Left colon (tissue), 2 donors: ENCODE data around the gene NEDD8. TPM values are rescaled to one million over a fixed set of nuclear protein-coding genes. Genes with fewer than 3 reads are reported as not detected.
"Not testable (repeated sequence)": the region's sequence is repeated elsewhere in the genome, so short reads cannot be mapped to it uniquely, and the experiment has no call there.

Source experiments
- ATAC-seq: fragments of 200-7000 bp; cut with Tn5 transposase; one replicate; pipeline ENCODE4 v1.9.1; 2020; ENCODE audit warnings: mild to moderate bottlenecking, moderate library complexity
- DNase-seq, 2 donors: peaks; one replicate each; pipeline ENCODE4 v3.0.0-alpha.2; 2020
- intact Hi-C, 2 donors: fragments of 100-400 bp; cut with DNase I in 1 of 2; cut with micrococcal nuclease in 1 of 2; formaldehyde crosslinking; loops; one replicate each; pipeline versions ENCODE4 v1.11.2 to v1.14.0; 2022; cut with DNase I, micrococcal nuclease
- total RNA-seq, 2 donors: library from RNA; stranded (reverse); fragmentation: NEBNext Ultra II Directional; extraction: Animal tissue kit (Norgen Biotek cat#: 25700); gene quantifications; one replicate each; pipeline ENCODE4 v1.2.1, GENCODE V29; 2021
- donor health status: DM: no; HTN: no; CAD: no.
- donor health status: DM: yes; HTN: yes; CAD: no.

The NEDD8 gene
- total RNA-seq, 2 donors from 2014 or later, result 110 to 135 TPM

DNA sequence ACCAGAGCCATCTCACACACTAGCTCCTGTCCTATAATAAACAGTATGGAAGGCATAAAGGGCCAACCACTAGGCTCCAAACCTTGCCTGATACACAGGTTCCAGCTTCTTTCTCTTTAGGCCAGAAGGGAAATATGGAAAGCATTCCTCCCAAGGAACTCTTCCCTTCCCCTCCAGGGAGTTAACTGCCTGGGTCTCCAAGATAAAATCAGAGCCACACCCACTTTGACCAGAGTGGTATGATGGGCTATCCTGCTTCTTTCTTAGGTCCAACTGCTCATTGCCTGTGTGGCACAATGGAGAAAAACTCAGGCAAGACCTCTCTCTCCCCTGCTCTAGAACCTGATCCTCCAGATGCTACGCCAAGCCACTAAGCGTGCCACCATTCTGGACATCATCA, 24.5 kb downstream of the NEDD8 start:
- DNase-seq, result no peak
- intact Hi-C loops, result no loop called here

DNA sequence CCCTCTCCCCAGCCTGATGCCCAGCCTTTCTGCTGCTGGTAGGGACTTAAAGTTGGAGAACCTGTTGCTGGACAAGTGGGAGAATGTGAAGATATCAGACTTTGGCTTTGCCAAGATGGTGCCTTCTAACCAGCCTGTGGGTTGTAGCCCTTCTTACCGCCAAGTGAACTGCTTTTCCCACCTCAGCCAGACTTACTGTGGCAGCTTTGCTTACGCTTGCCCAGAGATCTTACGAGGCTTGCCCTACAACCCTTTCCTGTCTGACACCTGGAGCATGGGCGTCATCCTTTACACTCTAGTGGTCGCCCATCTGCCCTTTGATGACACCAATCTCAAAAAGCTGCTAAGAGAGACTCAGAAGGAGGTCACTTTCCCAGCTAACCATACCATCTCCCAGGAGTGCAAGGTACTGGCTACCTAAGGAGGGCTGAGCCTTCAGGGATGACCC, 25.0 kb downstream of the NEDD8 start:
- no peak for ATAC-seq
- intact Hi-C loops, result no loop called here
- no peak for DNase-seq

More for the DNA sequence above, 24.5 kb downstream of the NEDD8 start:
- ATAC-seq, result no peak

DNA sequence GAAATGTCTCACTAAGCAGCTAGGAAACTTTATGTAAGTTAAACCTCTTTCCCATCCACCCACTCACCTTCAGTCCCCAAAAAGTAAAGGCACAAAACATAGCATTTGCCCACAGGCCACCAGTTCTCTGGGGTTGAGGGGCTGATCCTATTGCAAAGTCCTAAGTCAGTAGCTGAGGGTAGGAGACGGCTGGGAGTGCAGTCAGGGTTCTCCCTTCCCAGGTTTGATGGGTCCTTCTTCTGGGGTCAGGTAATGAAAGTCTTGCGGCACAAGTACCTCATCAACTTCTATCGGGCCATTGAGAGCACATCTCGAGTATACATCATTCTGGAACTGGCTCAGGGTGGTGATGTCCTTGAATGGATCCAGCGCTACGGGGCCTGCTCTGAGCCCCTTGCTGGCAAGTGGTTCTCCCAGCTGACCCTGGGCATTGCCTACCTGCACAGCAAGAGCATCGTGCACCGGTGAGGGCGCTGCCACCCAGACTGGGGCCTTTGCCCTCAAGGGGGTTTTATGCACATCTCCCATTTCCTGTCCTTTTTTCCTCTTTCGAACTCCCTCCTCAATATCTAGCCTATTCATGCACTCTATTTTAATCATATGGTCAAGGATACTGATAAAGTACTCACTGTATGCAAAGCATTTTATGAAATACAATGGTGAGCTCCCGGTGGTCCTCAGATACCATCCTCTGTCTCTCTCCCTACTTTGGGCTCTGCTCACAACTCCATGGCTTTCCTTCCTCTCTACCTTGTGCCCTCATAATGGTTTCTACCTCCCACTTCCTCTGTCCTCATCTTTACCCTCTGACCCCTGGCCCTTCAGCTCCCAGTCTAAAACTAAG, 25.7 kb downstream of the NEDD8 start:
- intact Hi-C loops, result no loop called here
- ATAC-seq (no peak), DNase-seq (no peak)

DNA sequence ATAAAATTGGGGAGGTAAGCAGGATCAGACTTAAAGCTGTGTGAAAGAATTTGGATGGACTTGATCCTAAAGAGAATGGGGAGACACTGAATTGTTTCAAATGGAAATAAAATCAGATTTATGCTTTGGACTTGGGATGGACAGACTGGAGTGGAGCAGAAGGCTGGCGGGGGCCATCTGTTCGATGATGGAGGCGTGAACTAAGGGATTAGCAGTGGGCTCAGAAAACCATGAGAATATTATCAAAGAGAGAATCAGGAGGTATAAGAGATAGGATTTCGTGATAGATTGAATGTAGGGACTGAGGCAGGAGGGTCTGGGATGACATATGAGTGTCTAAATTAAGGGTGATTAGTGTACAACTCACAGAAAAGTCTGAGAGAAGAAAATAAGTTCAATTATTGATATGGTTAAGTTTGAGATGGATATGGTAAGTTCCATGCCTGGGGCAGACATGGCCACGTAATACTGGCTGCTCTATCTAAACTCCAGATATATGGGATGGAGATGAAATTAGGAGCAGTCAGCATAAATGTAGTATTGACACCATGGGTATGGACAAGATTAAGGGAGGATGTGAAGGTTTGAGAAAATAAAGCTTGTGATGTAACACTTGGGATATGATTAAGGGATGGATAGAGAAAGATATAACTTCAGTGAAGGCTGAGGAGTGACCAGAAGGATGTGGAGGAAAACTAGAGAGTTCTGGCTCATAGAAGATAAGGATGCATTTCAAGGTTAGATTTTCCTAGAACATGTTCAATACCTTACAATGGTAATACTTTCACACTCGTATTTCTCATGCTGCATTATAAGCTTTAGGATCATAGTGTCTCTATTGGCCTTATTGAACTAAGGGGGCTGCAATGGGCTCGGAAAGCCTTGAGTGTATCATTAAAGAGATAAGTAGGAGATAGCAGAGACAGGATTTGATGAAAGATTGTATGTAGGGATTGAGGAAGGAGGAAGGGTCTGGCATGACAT, 27.7 kb downstream of the NEDD8 start:
- DNase-seq (no peak), ATAC-seq (no peak)
- intact Hi-C loops, result no loop called here

DNA sequence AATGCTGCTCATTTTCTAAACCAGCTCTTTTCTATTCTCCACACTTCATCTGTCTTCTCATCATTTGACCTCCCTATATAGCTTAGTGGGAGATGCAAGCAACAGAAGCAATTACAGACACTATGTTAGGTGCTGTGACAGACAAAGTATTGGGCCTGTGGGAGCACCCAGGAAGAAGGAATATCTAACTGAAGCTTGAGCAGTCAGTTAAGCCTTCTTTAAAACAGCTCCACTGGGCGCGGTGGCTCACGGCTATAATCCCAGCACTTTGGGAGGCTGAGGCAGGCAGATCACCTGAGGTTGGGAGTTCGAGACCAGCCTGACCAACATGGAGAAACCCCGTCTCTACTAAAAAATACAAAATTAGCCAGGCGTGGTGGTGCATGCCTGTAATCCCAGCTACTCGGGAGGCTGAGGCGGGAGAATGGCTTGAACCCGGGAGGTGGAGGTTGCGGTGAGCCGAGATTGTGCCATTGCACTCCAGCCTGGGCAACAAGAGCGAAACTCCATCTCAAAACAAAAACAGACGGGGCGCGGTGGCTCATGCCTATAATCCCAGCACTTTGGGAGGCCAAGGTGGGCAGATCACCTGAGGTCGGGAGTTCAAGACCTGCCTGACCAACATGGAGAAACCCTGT, 28.8 kb downstream of the NEDD8 start:
- intact Hi-C loops, ATAC-seq, DNase-seq: not testable (repeated sequence)

DNA sequence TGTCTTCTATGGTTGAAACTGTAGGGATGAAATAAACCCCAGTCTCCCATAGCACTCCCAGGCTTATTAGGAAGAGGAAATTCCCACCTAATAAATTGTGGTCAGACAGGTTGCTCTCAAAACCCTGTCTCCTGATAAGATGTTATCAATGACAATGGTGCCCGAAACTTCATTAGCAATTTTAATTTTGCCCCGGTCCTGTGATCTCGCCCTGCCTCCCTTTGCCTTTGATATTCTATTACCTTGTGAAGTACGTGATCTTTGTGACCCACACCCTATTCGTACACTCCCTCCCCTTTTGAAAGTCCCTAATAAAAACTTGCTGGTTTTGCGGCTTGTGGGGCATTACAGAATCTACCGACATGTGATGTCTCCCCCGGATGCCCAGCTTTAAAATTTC, 29.6 kb downstream of the NEDD8 start:
- ATAC-seq, DNase-seq, intact Hi-C loops: not testable (repeated sequence)

DNA sequence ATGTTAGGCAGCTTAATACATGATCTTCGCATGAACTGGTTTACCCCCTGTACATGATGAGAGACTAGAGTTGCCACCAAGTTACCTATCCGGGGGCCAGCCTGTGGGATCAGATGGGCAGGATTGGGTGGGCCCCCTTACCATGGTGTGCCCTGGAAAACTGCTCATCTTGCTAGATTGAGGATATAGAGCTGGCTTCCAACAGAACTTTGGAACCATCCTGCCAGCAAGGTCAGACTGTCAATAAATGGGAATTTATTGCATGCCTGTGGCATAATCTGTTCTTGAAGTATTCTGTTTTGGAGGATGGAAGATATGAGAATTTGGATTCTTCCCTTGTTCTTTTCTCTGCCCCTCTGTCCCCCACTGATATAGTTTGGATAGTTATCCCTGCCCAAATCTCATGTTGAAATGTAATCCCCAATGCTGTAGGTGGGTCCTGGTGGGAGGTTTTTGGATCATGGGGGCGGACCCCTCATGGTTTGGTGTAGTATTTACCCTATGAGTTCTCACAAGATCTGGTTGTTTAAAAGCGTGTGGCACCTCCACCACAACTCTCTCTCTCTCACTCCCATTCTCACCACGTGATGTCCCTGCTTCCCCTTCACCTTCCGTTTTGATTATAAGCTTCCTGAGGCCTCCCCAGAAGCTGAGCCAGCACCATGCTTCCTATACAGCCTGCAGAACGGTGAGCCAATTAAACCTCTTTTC, 33.2 kb downstream of the NEDD8 start:
- ATAC-seq (peak; percentile 40), DNase-seq (no peak)
- intact Hi-C loops, result no loop called here

DNA sequence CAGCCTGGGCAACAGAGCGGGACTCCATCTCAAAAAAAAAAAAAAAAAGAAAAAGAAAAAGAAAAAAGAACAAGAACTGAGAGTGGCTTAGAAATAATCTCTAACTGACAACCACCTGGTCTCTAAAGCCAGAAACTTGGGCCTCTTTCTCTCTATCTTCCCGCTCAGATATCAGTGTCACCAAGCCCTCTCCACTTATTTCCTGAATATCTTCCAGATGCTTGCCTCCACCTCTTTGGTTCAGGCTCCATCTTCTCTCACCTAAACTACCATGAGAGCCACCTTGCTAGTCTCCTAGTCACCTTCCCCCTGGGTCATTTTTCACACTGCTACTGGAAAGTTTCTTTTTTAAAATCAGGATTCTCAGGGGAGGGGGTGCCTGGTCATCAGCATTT, 35.1 kb downstream of the NEDD8 start:
- DNase-seq (no peak), ATAC-seq (no peak)
- intact Hi-C loops, result no loop called here

DNA sequence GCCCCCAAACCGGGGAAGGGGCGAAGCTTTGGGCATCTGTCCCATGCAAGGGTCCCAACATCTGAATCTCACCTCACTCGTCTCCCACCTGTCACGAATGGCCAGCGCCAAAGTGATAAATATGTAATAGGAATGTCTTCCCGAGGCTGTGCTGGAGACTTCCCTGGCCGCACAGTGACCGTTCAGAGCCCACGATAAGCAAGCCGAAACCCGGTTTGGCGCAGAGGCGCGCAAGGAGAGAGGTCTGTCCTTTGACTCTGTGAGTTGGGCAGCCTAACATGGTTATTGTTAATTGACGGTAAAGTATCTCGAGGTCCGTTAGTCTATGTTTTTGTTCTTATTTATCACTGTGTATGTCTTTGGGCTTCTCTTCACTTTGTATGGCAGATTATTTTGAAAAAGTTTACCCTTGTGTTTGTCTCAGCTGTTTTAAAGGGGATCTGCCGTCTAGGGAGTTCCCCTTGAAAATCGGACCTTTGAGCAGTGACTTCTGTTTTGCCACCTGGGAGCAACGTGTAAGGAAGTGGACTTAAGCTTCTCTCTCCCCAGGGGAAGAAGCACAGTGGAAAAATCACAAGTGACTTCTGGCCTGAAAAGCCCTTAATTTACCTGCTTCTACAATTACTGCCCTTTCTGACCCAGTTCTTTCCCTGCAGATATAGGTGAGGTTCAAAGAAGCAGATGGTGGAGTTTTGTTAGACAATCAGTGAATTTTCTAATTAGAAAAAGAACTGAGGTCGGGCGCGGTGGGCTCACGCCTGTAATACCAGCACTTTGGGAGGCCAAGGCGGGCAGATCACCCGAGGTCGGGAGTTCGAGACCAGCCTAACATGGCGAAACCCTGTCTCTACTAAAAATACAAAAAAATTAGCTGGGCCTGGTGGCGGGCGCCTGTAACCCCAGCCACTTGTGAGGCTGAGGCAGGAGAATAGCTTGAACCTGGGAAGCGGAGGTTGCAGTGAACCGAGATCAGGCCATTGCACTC, 35.8 kb downstream of the NEDD8 start:
- intact Hi-C loops, result no loop called here

DNA sequence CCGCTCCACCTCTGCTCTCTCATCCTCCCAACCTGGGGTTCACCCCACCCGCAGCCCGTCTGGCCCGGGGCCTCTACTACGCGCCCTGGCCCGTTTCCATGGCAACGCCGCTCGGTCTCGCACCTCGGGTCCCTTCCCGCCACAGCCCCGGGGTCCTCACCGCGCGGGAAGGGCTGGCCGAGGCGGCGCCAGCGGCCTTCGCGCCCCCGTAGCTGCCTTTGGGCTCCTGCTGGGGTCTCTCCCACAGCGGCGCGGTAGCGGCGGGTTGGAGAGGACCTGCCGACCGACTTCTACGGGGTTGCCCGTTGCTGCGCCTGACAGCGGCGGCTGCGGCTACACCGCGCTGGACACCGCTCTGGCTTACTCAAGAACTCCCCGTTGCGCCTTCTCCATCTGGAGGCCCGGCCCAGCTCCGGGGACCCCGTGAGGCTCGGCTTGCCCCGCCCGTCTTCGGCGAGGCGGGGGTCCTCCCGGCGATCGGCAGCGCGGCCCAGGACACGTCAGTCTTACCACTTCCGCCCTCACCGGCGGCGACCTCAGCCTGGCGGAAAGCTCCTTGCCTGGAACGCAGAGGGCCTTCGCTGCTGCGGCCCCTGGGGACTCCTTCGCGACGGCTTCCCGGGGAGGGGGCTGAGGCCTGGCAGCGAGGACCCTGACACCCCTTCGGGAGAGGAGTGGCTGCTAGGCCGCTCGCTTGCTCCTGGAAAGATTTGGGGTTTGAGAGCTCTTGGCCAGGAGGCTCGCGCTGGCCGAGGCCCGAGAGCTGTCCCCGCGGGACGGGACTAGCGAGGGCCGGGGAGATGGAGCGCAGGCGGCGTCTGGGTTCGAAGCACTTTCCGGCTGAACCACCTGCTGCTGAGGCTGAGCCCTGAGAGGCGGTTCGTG, 36.7 kb downstream of the NEDD8 start, which contains the start of gene TM9SF1:
Gene TM9SF1 (minus strand): TSS at position 256 of the 885 bp plus-strand sequence. CDS start 422 bp downstream, outside the sequence.
- DNase-seq, result peak; percentile 88 to 91
- peak; percentile 92 for ATAC-seq
- intact Hi-C loops, result no loop called here

More for the DNA sequence above, 35.8 kb downstream of the NEDD8 start:
- ATAC-seq, result peak; percentile 33
- peak in 1 of 2 donors; percentile 37 for DNase-seq

DNA sequence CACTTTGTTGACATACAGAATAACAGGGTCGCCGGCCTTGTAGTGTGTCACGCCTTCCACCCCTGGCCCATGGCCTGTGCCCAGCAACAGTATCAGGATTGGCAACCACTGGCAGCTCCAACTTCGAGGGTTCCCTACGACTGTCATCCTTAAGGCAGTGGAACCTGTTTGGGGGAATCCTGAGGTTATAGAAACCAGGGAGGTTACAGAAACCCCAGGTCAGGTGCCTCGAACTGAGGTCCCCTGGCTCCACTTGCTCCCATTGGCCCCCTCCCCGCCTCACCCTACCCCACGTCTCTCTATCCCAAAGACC, 37.3 kb downstream of the NEDD8 start:
- DNase-seq (no peak), ATAC-seq (no peak)
- intact Hi-C loops, result no loop called here

DNA sequence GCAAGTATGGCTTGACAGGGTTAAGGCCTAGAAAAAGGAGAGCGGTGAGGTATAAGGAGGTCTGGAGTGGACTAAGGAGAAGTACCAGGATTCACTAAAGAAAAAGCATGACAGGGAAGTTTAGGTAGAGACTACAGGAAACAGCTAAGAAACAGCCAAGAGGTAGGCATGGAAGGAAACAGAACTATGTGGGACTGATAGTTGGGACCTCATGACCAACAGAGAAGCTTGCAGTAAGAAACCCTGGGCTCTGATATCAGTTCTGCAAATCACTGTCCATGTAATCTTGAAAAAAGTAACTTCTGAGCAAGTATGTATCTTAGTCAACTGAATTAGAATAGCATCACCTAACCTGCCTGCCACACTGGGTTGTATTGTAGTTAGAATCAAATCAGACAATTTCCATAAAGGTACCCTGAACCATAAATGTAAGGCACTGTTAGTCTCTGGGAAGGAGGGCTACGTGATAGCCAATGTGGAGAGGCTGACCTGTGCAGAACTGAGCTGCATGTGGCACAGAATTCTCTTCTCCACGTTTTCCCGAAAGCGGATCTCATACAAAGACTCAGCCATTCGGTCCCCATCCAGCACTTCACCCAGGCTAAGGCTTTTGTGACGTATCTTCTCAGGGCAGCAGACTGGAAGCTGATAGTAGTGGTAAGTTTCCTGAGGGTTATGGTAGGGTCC, 37.8 kb downstream of the NEDD8 start:
- ATAC-seq (no peak), DNase-seq (no peak)
- intact Hi-C loops, result no loop called here

DNA sequence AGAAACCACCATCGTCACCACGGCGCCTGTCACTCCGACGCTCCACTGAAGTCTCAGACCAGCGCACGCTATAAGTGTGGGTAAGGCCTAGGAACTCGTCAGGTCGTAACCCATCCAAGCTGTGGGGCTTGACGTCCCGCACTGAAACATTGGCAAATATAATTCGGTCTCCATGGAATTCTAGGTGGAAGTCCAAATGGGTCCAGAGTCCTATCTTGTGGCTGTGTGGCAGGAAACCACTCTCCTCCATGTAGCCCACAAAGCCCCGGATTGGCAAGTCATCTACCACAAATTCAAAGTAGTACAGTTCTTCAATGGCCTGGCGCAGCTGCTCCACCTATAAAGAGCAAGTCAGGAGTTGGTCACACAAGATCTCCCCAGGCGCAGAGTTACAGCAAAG, 39.2 kb downstream of the NEDD8 start:
- ATAC-seq, result no peak
- intact Hi-C loops, result no loop called here
- no peak for DNase-seq

DNA sequence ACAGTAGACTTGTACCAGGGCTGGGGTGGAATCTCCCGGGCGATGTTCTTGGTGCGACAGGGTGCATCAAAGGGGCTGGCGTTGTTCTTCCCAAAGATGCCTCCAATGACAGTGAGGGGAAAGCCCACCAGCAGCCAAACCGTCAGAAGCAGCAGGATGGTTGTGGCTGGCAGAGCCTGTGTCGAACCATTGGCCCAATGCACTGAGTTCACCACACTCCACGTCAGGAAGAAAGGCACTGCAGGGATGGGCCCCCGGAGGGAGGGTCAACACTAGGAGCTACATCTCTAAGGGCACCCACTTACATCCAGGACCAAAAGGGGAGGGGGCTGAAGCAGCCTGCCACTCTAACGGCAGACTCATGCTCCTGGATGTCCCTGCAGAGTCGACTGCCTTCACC, 41.8 kb downstream of the NEDD8 start:
- intact Hi-C loops, result no loop called here
- DNase-seq (no peak), ATAC-seq (no peak)

DNA sequence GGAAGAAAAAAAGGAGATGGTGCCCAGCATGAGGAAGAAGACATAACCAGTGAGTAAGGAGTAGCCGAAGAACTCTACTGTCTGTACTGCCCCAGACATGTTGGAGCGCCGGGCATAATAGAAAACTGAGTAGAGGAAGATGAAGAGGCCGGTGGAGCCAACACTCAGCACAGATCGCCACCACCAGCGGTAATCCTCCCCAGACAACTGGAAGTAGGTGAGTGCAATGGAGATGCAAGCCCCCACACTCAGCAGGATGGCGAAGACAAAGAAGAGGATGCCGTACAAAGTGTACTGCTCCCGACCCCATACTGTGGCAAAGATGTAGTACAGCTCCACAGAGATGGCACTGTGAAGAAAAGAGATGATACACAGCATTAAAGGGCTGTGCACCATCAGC, 42.7 kb downstream of the NEDD8 start:
- ATAC-seq (no peak), DNase-seq (no peak)
- intact Hi-C loops, result no loop called here

DNA sequence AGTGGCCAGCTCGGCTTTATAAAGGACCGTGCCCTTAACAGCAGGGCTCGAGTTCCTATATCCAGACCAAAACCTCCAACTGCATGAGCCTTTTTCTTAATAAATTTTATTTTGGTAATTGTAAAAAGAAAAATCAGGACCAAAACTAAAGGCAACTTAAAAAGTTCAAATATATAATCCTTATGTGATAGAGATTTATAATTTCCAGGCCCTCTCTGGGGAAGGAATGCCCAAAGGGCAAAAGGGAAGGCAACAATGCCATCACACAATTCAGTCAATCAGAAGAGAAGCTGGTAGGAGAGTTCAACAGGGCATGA, 43.1 kb downstream of the NEDD8 start:
- no peak for DNase-seq
- intact Hi-C loops, result no loop called here
- ATAC-seq, result no peak
